ENCODE measurements around the gene PTPRT. TPM values are rescaled to one million over a fixed set of nuclear protein-coding genes. Genes with fewer than 3 reads are reported as not detected.

PTPRT gene
- total and polyA plus RNA-seq, 10 of the 15 experiments (the other 5 are each of a cell fraction or from before 2014, with no cell fraction given), result not detected

GRCh38 chr20:43196243-43196642, 6.5 kb upstream of the PTPRT start:
- 55% methylated on average over 3 of the region's 3 CpGs for WGBS (ENCODE audit: insufficient coverage, insufficient replicate concordance, low lambda C conversion rate, missing lambda C conversion rate)
- TF ChIP-seq JUNB (IDR thresholded peaks at IDR 0.05), result no peak
- TF ChIP-seq LARP7 (IDR thresholded peaks at IDR 0.05), result no peak
- no peak for TF ChIP-seq MTA3 (IDR thresholded peaks at IDR 0.05; ENCODE audit: borderline replicate concordance, low read length)
- TF ChIP-seq EGR1 (IDR thresholded peaks at IDR 0.05; ENCODE audit: borderline replicate concordance in 1 of 2, low read depth in 2 of 2, low read length in 2 of 2), result no peak
- no peak for TF ChIP-seq IRF3 (IDR thresholded peaks at IDR 0.05)
- TF ChIP-seq RFX5 (IDR thresholded peaks at IDR 0.05; ENCODE audit: low read depth, low read length), result no peak
- no peak for TF ChIP-seq MAX (IDR thresholded peaks at IDR 0.05; ENCODE audit: low read depth, low read length)
- TF ChIP-seq POLR2AphosphoS2 (IDR thresholded peaks at IDR 0.05; ENCODE audit: low read depth, low read length), result no peak
- no peak for TF ChIP-seq CUX1 (IDR thresholded peaks at IDR 0.05; ENCODE audit: insufficient replicate concordance, low read depth, low read length)
- no peak for TF ChIP-seq SREBF2 (IDR thresholded peaks at IDR 0.05; ENCODE audit: low read length)
- TF ChIP-seq HDGF (IDR thresholded peaks at IDR 0.05), result no peak
- TF ChIP-seq CHD4 (IDR thresholded peaks at IDR 0.05), result no peak
- no peak for TF ChIP-seq SUZ12 (IDR thresholded peaks at IDR 0.05; ENCODE audit: unreplicated experiment)
- no peak for TF ChIP-seq IRF4 (IDR thresholded peaks at IDR 0.05; ENCODE audit: low read depth, low read length)
- no peaks in the 10 kb centered on the region for H4K20me1 ChIP-seq (ENCODE audit: control insufficient read depth, insufficient read depth)
- RAD21 ChIA-PET (ENCODE audit: unreplicated experiment), result no interaction called here
- POLR2A ChIA-PET, result no interaction called here
- H3K4me3 ChIP-seq, result no peak overlapping the region
- H3K27ac ChIP-seq (ENCODE audit: control insufficient read depth, insufficient read depth), result no peak overlapping the region
- CTCF ChIA-PET, result no interaction called here
- in situ Hi-C loops (cut with MboI) (no loop called here), intact Hi-C loops (cut with micrococcal nuclease; ENCODE audit: unreplicated experiment) (loop anchor here (10.0 kb wide), 1 partner anchor 209 kb away; no protein-coding TSS in a partner anchor)
- H3K4me2 ChIP-seq (ENCODE audit: control insufficient read depth, insufficient read depth), result no peak overlapping the region
- ATAC-seq, result no peak
- no peaks in the 10 kb centered on the region; a peak in 1 of 4 replicates for H3K27me3 ChIP-seq (replicated peaks in 1 of 2; ENCODE audit: control insufficient read depth in 2 of 2, insufficient read depth in 2 of 2, low read length in 1 of 2)
- DNase-seq (ENCODE audit: low read depth, low spot score), result no peak
- no peaks in the 10 kb centered on the region for H3K9me3 ChIP-seq (replicated peaks; ENCODE audit: control insufficient read depth, insufficient read depth, low read length)
- no peak overlapping the region for H2AFZ ChIP-seq (ENCODE audit: control insufficient read depth, low read depth, low read length)
- H3K4me1 ChIP-seq (ENCODE audit: control insufficient read depth, insufficient read depth, low read length), result no peaks in the 10 kb centered on the region
- H3K9ac ChIP-seq (ENCODE audit: control insufficient read depth, insufficient read depth, low read length), result no peak overlapping the region
- no TSS peak for BruUV-seq (replicated peaks)
- no peaks in the 10 kb centered on the region for H3K36me3 ChIP-seq (ENCODE audit: control insufficient read depth in 2 of 2, insufficient read depth in 2 of 2, low read length in 1 of 2)
- no peaks in the 10 kb centered on the region for H3K79me2 ChIP-seq (ENCODE audit: control insufficient read depth, insufficient read depth, low read length)
- no peak for FAIRE-seq
- SMC1A ChIA-PET (ENCODE audit: uncharacterized antibody, unreplicated experiment), result no interaction called here
